Upper lobe of left lung (tissue), 6 donors: Measurements from ENCODE around the gene ADCY7. TPM values are rescaled to one million over a fixed set of nuclear protein-coding genes. Genes with fewer than 3 reads are reported as not detected.
A peak's percentile ranks its signal among the peaks of the same experiment; 100 is the strongest.

Experiments used
- ATAC-seq, 2 donors: fragments of 200-7000 bp; cut with Tn5 transposase; one replicate each; pipeline ENCODE4 v1.9.1; 2022; ENCODE audit warnings: mild to moderate bottlenecking in 2 of 2, moderate library complexity in 2 of 2; ENCODE audit not compliant: low FRiP score in 2 of 2
- DNase-seq, 2 donors: peaks; one replicate each; pipeline ENCODE4 v3.0.0-alpha.2; 2019 to 2020
- H3K27ac ChIP-seq, 4 donors: fragments of 200-600 bp; sonication (generic); one replicate each; pipeline ENCODE4 v1.5.1; 2016 to 2019
- H3K27me3 ChIP-seq, 4 donors: fragments of 200-600 bp; sonication (generic); one replicate each; pipeline ENCODE4 v1.5.1; 2017 to 2019
- H3K36me3 ChIP-seq, 4 donors: fragments of 200-600 bp; sonication (generic); one replicate each; pipeline ENCODE4 v1.5.1; 2016 to 2019
- H3K4me1 ChIP-seq, 4 donors: fragments of 200-600 bp; sonication (generic); one replicate each; pipeline ENCODE4 v1.5.1; 2018 to 2019
- H3K4me3 ChIP-seq, 4 donors: fragments of 200-600 bp; sonication (generic); one replicate each; pipeline ENCODE4 v1.5.1; 2017 to 2019; ENCODE audit warnings: mild to moderate bottlenecking in 2 of 4, moderate library complexity in 1 of 4
- H3K9me3 ChIP-seq, 4 donors: fragments of 200-600 bp; sonication (generic); one replicate each; pipeline ENCODE4 v1.5.1; 2018 to 2019
- EP300 ChIP-seq, 4 donors: sonication (generic); formaldehyde crosslinking; IDR thresholded peaks; one replicate each; pipeline ENCODE4 v1.5.1; 2017; ENCODE audit warnings: antibody characterized with exemption in 4 of 4, control low read depth in 2 of 4
- POLR2A ChIP-seq, 4 donors: fragments of 450-650 bp; IDR thresholded peaks; one replicate each; pipeline ENCODE4 v1.5.1; 2016 to 2017; ENCODE audit warnings: antibody characterized with exemption in 4 of 4, mild to moderate bottlenecking in 2 of 4
- POLR2AphosphoS5 ChIP-seq, 2 donors: sonication (generic); formaldehyde crosslinking; IDR thresholded peaks; one replicate each; pipeline ENCODE4 v1.5.1; 2017; ENCODE audit warnings: antibody characterized with exemption in 2 of 2
- WGBS, 2 donors: methylation state at CpG; one replicate each; pipeline ENCODE4 v1.1.5; 2017 to 2018; 5-methylcytosine and 5-hydroxymethylcytosine counted together
- total RNA-seq, 6 donors: library from RNA; depleted of rRNA in 4 of 6; stranded (reverse); fragments of >200 nt in 4 of 6; gene quantifications; one replicate each; pipeline versions ENCODE4 v1.1.0 to v1.2.1, GENCODE V29; 2016 to 2021
- TF ChIP-seq, protein P1 (sequence below), 6 experiments: fragments of 450-650 bp in 4 of 6; fragments of 200-600 bp in 2 of 6; sonication (generic) in 2 of 6; IDR thresholded peaks; one replicate each; pipeline ENCODE4 v1.5.1; 2016 to 2019; ENCODE audit warnings: antibody characterized with exemption in 6 of 6
- donor health status: DM: no; HTN: no; CAD: no; lungs with moderate emphysema.
- donor health status: DM: no; HTN: yes; CAD: no; lungs with severe emphysema.

ADCY7 gene
- total RNA-seq, 6 donors from 2014 or later, result 46.9 to 177 (median 101) TPM

DNA sequence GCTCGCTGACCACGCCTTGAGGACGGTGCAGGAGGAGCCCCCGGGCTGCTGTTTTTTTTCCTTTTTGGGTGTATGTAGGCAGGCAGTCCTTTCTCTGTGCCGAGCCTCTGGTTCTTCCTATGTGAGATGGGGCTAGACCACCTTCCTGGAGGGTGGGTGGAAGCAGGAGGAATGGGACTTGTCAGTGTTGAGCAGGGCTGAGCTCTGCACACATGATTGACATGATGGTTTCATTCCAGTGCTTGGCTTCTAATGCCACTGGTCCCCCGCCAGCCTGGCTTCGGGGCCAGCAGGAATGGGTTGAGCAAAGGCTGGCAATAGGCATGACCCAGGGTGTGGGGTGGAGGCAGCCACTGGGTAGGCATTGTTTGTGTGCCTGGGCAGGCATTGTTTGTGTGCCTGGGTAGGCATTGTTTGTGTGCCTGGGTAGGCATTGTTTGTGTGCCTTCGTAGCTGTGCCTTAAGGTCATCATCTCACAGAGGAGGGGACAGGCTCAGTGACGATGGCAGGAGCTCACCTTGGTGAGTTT is 14.2 kb upstream of the ADCY7 start:
- H3K27me3 ChIP-seq, result no peaks in the 10 kb centered on the region
- H3K27ac ChIP-seq, result peak overlapping the region in 2 of 4 donors; percentile 56 to 64

DNA sequence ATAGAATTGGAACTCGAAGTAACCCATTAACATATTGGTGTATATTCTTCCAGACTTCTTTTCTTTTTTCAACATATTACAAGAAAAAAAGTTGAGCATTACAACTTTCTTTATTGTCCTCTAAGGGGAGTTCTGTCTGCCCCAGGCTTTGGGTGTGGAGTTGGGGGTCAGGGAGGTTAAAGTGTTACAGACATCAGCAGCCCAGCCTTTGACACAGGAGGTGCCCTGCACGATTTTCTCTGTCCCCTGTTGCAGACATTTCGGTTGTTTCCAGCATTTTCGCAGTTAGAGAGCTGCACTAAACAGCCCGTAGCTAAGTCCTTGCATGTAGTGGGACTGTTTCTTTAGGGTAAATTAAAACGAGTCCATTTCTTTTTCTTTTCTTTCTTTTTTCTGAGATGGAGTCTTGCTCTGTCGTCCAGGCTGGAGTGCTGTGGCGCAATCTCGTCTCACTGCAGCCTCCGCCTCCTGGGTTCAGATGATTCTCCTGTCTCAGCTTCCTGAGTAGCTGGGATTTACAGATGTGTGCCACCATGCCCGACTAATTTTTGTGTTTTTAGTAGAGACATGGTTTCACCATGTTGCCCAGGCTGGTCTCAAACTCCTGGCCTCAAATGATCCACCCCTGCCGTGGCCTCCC is 13.4 kb upstream of the ADCY7 start:
- Histone ChIP-seq H3K4me1 (peaks cover 4 to 31% (median 20%) of the 10 kb centered on the region in 4 donors), H3K27me3 (no peaks in the 10 kb centered on the region), H3K4me3 (no peak overlapping the region), H3K9me3 (no peaks in the 10 kb centered on the region), H3K27ac (no peak overlapping the region), H3K36me3 (no peaks in the 10 kb centered on the region)
- TF ChIP-seq EP300 (IDR thresholded peaks at IDR 0.05), result no peak
- TF ChIP-seq, protein P1, sequence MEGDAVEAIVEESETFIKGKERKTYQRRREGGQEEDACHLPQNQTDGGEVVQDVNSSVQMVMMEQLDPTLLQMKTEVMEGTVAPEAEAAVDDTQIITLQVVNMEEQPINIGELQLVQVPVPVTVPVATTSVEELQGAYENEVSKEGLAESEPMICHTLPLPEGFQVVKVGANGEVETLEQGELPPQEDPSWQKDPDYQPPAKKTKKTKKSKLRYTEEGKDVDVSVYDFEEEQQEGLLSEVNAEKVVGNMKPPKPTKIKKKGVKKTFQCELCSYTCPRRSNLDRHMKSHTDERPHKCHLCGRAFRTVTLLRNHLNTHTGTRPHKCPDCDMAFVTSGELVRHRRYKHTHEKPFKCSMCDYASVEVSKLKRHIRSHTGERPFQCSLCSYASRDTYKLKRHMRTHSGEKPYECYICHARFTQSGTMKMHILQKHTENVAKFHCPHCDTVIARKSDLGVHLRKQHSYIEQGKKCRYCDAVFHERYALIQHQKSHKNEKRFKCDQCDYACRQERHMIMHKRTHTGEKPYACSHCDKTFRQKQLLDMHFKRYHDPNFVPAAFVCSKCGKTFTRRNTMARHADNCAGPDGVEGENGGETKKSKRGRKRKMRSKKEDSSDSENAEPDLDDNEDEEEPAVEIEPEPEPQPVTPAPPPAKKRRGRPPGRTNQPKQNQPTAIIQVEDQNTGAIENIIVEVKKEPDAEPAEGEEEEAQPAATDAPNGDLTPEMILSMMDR (IDR thresholded peaks at IDR 0.05), result no peak
- no peak for TF ChIP-seq POLR2AphosphoS5 (IDR thresholded peaks at IDR 0.05)
- TF ChIP-seq POLR2A (IDR thresholded peaks at IDR 0.05), result no peak
- 66 to 69% methylated on average over 11 to 12 of the region's 12 CpGs for WGBS, 2 donors
- no peak for ATAC-seq
- peak in 1 of 2 donors; percentile 37 for DNase-seq

More for the DNA sequence above, 14.2 kb upstream of the ADCY7 start:
- no peak for ATAC-seq
- H3K4me1 ChIP-seq, result peaks cover 4 to 32% (median 21%) of the 10 kb centered on the region in 4 donors
- peak in 1 of 2 donors; percentile 21 for DNase-seq
- H3K9me3 ChIP-seq, result no peaks in the 10 kb centered on the region
- no peak for TF ChIP-seq EP300 (IDR thresholded peaks at IDR 0.05)
- TF ChIP-seq, protein P1 (IDR thresholded peaks at IDR 0.05), result no peak
- TF ChIP-seq POLR2A (IDR thresholded peaks at IDR 0.05), result no peak
- TF ChIP-seq POLR2AphosphoS5 (IDR thresholded peaks at IDR 0.05), result no peak
- no peak overlapping the region for H3K4me3 ChIP-seq
- 82 to 84% methylated on average over 8 to 9 of the region's 9 CpGs for WGBS, 2 donors
- no peaks in the 10 kb centered on the region for H3K36me3 ChIP-seq

DNA sequence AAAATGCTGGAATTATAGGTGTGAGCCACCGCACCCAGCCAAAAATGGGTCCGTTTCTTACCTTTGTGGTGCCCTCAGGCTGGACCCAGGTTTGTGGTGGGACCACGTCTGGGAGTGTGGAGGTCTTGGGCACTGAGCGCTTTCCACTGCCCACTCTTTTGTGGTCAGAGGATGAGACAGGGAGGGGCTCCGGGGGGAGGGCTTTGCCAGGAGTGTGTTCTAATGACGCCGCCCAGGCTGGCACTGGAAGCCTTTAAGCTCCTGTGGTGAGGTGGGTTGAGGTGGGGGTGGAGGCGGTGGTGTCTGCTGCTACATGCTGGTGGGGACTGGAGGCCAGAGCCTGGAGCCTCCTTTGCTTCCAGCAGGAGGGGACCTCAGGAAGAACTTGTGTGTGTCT is 12.8 kb upstream of the ADCY7 start:
- Histone ChIP-seq H3K4me3 (no peak overlapping the region), H3K27me3 (no peaks in the 10 kb centered on the region), H3K36me3 (no peaks in the 10 kb centered on the region), H3K9me3 (no peaks in the 10 kb centered on the region), H3K4me1 (peaks cover 4 to 31% (median 20%) of the 10 kb centered on the region in 4 donors), H3K27ac (no peak overlapping the region)
- WGBS, 2 donors, result 95 to 100% methylated on average over 3 to 8 of the region's 8 CpGs
- DNase-seq, result peak in 1 of 2 donors; percentile 19
- TF ChIP-seq, protein P1 (IDR thresholded peaks at IDR 0.05), result no peak
- TF ChIP-seq EP300 (IDR thresholded peaks at IDR 0.05) (no peak), POLR2A (IDR thresholded peaks at IDR 0.05) (no peak), POLR2AphosphoS5 (IDR thresholded peaks at IDR 0.05) (no peak)
- no peak for ATAC-seq

DNA sequence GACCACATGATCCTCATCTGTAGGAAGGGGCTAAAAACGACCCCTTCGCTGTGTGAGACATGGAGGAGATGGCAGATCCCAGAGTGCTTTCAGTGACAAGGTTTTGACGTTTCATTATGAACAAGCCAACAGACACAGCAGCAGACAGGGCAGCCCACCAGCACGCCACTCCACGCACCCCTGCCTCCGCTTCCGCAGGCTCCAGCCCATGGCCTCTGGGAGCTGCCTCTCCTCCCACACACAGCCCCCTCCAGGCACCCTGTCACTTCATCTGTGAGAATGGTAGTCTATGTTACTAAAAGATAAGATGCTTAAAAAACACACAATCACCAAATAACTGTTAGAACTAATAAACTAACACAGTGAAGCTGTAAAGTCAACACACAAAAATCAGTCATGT is 12.3 kb upstream of the ADCY7 start:
- Histone ChIP-seq H3K4me1 (peaks cover 9 to 33% (median 23%) of the 10 kb centered on the region in 4 donors), H3K27me3 (no peaks in the 10 kb centered on the region), H3K9me3 (no peaks in the 10 kb centered on the region), H3K36me3 (no peaks in the 10 kb centered on the region), H3K4me3 (no peak overlapping the region), H3K27ac (no peak overlapping the region)
- WGBS, 2 donors, result 83 to 89% methylated on average over 7 of the region's 7 CpGs
- DNase-seq (peak in 1 of 2 donors; percentile 17), ATAC-seq (no peak)
- TF ChIP-seq EP300 (IDR thresholded peaks at IDR 0.05), result no peak
- TF ChIP-seq POLR2A (IDR thresholded peaks at IDR 0.05), result no peak
- TF ChIP-seq, protein P1 (IDR thresholded peaks at IDR 0.05), result no peak
- TF ChIP-seq POLR2AphosphoS5 (IDR thresholded peaks at IDR 0.05), result no peak
